Body of pancreas (tissue), 4 donors: ENCODE data around the gene COL4A2. TPM values are rescaled to one million over a fixed set of nuclear protein-coding genes. Genes with fewer than 3 reads are reported as not detected.

ENCODE experiments used
- ATAC-seq: fragments of 150-250 bp; one replicate; pipeline ENCODE4 v1.9.1; 2016
- DNase-seq, 4 donors: peaks; one replicate each; pipeline ENCODE4 v3.0.0-alpha.2; 2019
- H3K27ac ChIP-seq, 4 donors: fragments of 200-600 bp; sonication (generic); 1 replicate in 3 of 4; 2 replicates in 1 of 4; pipeline versions ENCODE4 v1.5.1 to v1.6.1; 2016 to 2019; ENCODE audit warnings: mild to moderate bottlenecking in 1 of 4, mixed read lengths in 1 of 4, moderate library complexity in 1 of 4
- H3K27me3 ChIP-seq, 2 donors: fragments of 200-600 bp; sonication (generic); one replicate each; pipeline ENCODE4 v1.6.0; 2016; ENCODE audit warnings: mild to moderate bottlenecking in 1 of 2
- H3K36me3 ChIP-seq, 2 donors: fragments of 200-600 bp; sonication (generic); replicated peaks in 1 of 2; 2 replicates each; pipeline ENCODE4 v1.5.1; 2016; ENCODE audit warnings: low read depth in 2 of 2; ENCODE audit not compliant: insufficient read depth in 1 of 2
- H3K4me1 ChIP-seq: fragments of 200-600 bp; sonication (generic); one replicate; pipeline ENCODE4 v1.6.0; 2016
- H3K4me3 ChIP-seq, 2 donors: fragments of 200-600 bp; sonication (generic); 1 replicate in 1 of 2; 2 replicates in 1 of 2; pipeline ENCODE4 v1.5.1; 2016 to 2019
- H3K9me3 ChIP-seq, 3 donors: fragments of 200-600 bp; sonication (generic); 1 replicate in 2 of 3; 2 replicates in 1 of 3; pipeline ENCODE4 v1.5.1; 2016
- POLR2A ChIP-seq, 3 donors: fragments of 450-650 bp; IDR thresholded peaks; one replicate each; pipeline ENCODE4 v1.6.1; 2016; ENCODE audit warnings: antibody characterized with exemption in 3 of 3, mild to moderate bottlenecking in 2 of 3
- WGBS, 2 donors: methylation state at CpG; one replicate each; pipeline ENCODE4 v1.1.5; 2017; 5-methylcytosine and 5-hydroxymethylcytosine counted together
- intact Hi-C: fragments of 100-400 bp; cut with DNase I; formaldehyde crosslinking; loops from one replicate; pipeline ENCODE4 v1.15.1; 2023
- total RNA-seq, 2 donors: library from RNA; depleted of rRNA; stranded (reverse); fragments of >200 nt; gene quantifications; one replicate each; pipeline ENCODE4 v1.1.0, GENCODE V29; 2016
- TF ChIP-seq, protein P1 (sequence below), 7 experiments: fragments of 450-650 bp in 4 of 7; fragments of 200-600 bp in 3 of 7; sonication (generic) in 3 of 7; IDR thresholded peaks; one replicate each; pipeline ENCODE4 v1.5.1; 2016 to 2019; ENCODE audit warnings: antibody characterized with exemption in 7 of 7

The COL4A2 gene
- total RNA-seq, 2 donors from 2014 or later: 69.3 to 230 TPM

DNA sequence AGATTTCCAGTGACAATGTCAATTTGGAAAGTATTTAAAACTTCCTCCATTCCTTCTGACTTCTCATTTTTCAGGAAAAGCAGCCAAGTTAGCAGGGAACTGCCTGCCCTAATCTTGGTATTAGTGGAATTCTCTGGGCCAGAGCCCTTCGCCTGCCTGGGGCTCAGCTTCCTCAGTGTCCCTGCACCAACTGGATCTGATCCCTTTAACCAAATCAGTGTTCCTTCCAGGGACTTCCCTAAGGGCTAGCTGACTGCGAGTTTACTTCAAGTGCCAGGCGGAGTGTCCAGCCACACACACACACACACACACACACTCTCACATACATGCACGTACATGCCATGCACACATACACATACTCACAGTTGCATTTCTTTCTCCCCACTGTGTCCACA, 234.4 kb downstream of the COL4A2 start:
- Histone ChIP-seq H3K9me3 (no peaks in the 10 kb centered on the region), H3K4me3 (no peak overlapping the region), H3K36me3 (no peaks in the 10 kb centered on the region), H3K27ac (peak overlapping the region; percentile 68 to 85 (median 76)), H3K4me1 (peaks cover 87% of the 10 kb centered on the region), H3K27me3 (no peaks in the 10 kb centered on the region)
- no peak for DNase-seq
- ATAC-seq: peak; percentile 39
- 21 to 34% methylated on average over 4 of the region's 4 CpGs for WGBS, 2 donors
- intact Hi-C loops: no loop called here
- TF ChIP-seq, protein P1, sequence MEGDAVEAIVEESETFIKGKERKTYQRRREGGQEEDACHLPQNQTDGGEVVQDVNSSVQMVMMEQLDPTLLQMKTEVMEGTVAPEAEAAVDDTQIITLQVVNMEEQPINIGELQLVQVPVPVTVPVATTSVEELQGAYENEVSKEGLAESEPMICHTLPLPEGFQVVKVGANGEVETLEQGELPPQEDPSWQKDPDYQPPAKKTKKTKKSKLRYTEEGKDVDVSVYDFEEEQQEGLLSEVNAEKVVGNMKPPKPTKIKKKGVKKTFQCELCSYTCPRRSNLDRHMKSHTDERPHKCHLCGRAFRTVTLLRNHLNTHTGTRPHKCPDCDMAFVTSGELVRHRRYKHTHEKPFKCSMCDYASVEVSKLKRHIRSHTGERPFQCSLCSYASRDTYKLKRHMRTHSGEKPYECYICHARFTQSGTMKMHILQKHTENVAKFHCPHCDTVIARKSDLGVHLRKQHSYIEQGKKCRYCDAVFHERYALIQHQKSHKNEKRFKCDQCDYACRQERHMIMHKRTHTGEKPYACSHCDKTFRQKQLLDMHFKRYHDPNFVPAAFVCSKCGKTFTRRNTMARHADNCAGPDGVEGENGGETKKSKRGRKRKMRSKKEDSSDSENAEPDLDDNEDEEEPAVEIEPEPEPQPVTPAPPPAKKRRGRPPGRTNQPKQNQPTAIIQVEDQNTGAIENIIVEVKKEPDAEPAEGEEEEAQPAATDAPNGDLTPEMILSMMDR (IDR thresholded peaks at IDR 0.05): no peak

DNA sequence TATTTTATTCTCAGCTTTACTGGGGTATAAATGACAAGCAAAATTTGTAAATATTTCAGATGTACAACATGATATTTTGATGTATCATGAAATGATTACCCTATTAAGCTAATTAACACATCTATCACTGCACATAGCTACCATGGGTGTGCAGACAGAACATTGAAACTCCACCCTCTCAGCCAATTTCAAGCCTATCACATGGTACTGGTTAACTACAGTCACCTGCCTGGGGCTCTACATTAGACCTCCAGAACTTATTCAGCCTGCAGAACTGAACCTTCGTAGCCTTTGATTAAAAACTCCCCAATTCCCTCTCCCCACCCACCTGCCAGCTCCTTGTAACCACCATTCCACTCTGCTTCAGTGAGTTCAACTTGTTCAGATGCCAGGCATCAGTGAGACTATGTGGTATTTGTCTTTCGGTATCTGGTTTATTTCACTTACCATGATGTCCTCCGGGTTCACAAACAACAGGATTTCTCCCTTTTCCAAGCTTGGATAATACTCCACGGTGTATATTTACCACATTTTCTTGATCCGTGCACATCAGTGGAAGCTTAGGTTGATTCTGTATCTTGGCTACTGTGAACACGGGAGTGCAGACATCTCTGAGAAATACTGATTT, 235.2 kb downstream of the COL4A2 start:
- H3K27ac ChIP-seq: peak overlapping the region; percentile 35 to 85 (median 70)
- H3K4me3 ChIP-seq: no peak overlapping the region
- no peak for DNase-seq
- no peaks in the 10 kb centered on the region for H3K27me3 ChIP-seq
- TF ChIP-seq, protein P1 (IDR thresholded peaks at IDR 0.05): no peak
- TF ChIP-seq POLR2A (IDR thresholded peaks at IDR 0.05): no peak
- intact Hi-C loops: no loop called here
- 59 to 67% methylated on average over 6 of the region's 6 CpGs for WGBS, 2 donors
- ATAC-seq: no peak
- H3K9me3 ChIP-seq: no peaks in the 10 kb centered on the region
- H3K4me1 ChIP-seq: peaks cover 93% of the 10 kb centered on the region
- H3K36me3 ChIP-seq: no peaks in the 10 kb centered on the region

DNA sequence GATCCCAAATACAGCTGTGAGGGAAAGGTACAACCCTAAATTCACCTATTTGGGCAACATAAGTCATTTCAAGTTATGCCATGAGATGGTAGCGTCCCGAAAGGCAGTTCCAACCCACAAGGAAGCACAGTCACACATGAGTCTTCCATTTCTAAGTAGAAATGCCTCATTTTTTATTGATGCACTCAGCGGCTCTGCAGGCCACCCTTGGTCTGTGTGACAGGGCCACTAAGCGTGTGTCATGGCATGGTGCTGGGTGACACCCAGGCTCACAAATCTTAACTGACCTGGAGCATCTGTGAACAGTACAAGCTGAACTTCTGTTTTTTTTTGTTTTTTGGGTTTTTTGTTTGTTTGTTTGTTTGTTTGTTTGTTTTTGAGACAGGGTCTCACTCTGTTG, 239.3 kb downstream of the COL4A2 start:
- no peak for ATAC-seq
- Histone ChIP-seq H3K27me3 (no peaks in the 10 kb centered on the region), H3K27ac (peak overlapping the region in 3 of 4 donors; percentile 61 to 79 (median 73)), H3K4me3 (no peak overlapping the region), H3K36me3 (no peaks in the 10 kb centered on the region), H3K4me1 (peaks cover 92% of the 10 kb centered on the region), H3K9me3 (no peaks in the 10 kb centered on the region)
- 91 to 99% methylated on average over 4 of the region's 4 CpGs for WGBS, 2 donors
- intact Hi-C loops: no loop called here
- DNase-seq: no peak
- TF ChIP-seq, protein P1 (IDR thresholded peaks at IDR 0.05): no peak
- no peak for TF ChIP-seq POLR2A (IDR thresholded peaks at IDR 0.05)

DNA sequence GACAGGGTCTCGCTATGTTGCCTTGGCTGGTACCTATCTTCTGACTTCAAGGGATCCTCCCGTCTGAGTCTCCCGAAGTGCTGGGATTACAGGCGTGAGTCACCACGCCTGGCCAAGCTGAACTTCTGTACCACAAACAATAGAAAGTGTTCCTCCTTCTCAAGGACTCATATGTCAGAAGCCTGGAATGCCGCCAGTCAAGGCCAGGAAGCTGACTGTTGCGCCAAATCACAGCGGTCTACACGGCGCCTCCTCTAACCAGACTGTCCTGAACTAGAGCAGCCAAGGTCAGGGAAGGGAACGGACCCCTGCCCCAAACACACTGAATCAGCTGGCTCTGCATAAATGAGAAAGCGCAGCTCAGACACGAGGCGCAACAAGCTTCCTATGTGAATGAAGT, 239.8 kb downstream of the COL4A2 start:
- Histone ChIP-seq H3K27ac (peak overlapping the region; percentile 61 to 79 (median 68)), H3K4me1 (peaks cover 92% of the 10 kb centered on the region), H3K36me3 (no peaks in the 10 kb centered on the region), H3K27me3 (no peaks in the 10 kb centered on the region), H3K9me3 (no peaks in the 10 kb centered on the region), H3K4me3 (no peak overlapping the region)
- intact Hi-C loops: no loop called here
- peak; percentile 91 to 95 (median 95) for DNase-seq
- 17 to 29% methylated on average over 14 of the region's 14 CpGs for WGBS, 2 donors
- ATAC-seq: peak; percentile 91
- TF ChIP-seq, protein P1 (IDR thresholded peaks at IDR 0.05): no peak
